T-helper 17 cell (primary cell): ENCODE results near the gene UBE2L3. TPM values are rescaled to one million over a fixed set of nuclear protein-coding genes. Genes with fewer than 3 reads are reported as not detected.
"Not testable (repeated sequence)": the region's sequence is repeated elsewhere in the genome, so short reads cannot be mapped to it uniquely, and the experiment has no call there.

Experiments used
- ATAC-seq: fragments of 150-1000 bp; cut with Tn5 transposase; 2 replicates; pipeline ENCODE4 v1.10.0; 2021; ENCODE audit warnings: mild to moderate bottlenecking, moderate library complexity
- DNase-seq, 3 donors: peaks; one replicate each; pipeline versions ENCODE4 v3.0.0 to v3.0.0-alpha.2; 2020 to 2021
- H3K9me3 ChIP-seq: one replicate; pipeline ENCODE4 v1.7.0; 2013; ENCODE audit warnings: low read length, mild to moderate bottlenecking; ENCODE audit not compliant: control insufficient read depth, poor library complexity, severe bottlenecking
- H3K27ac Mint-ChIP-seq: one replicate; pipeline ENCODE4 v1.8.0; 2022; ENCODE audit warnings: mild to moderate bottlenecking, moderate library complexity, mixed read lengths
- H3K27me3 Mint-ChIP-seq: one replicate; pipeline ENCODE4 v1.8.0; 2022; ENCODE audit warnings: mixed read lengths
- H3K36me3 Mint-ChIP-seq: one replicate; pipeline ENCODE4 v1.8.0; 2022; ENCODE audit warnings: low read depth, mixed read lengths
- H3K4me1 Mint-ChIP-seq: one replicate; pipeline ENCODE4 v1.8.0; 2022; ENCODE audit warnings: mild to moderate bottlenecking, mixed read lengths
- H3K4me3 Mint-ChIP-seq: one replicate; pipeline ENCODE4 v1.8.0; 2022; ENCODE audit warnings: mild to moderate bottlenecking, moderate library complexity, mixed read lengths
- total RNA-seq, 4 donors: library from RNA in 2 of 4; stranded (reverse) in 2 of 4; gene quantifications; one replicate each; pipeline ENCODE4 v1.2.3 and lab custom pipeline; 2022 to 2026

The UBE2L3 gene
- total RNA-seq, 2 donors from 2014 or later: 25.7 to 30.4 TPM

DNA sequence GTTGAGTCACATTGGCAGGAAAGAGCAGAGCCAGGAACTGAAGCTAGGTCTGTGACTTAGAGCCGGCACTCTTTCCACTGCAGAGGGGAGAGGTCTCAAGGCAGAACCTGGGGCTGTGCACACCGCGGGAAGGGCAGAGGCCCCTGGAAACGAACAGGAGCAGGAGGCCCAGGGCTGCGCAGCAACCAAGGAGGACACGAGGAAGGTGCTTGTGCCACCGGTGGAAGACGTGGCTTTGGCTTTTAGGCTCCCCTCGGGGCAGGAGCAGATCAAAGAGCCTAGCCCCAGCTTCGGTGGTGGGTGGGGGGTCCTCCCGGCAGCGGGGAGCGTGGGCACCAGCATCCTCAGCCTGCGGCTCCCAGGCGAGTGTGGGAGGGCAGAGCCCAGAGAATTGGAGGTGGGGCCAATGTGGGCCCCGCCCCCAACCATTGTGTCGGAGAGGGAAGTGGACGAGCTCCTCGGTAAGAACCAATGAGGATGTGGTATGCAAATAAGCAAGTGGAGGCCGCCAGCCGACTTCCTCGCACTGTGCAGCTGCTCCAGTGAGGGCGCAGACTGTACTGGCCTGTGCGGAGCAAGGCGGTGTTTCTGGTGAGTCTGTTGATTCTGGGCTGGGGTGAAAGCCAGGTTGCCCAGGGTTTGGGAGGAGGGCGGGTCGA, 64.9 kb downstream of the UBE2L3 start, which contains the start of gene CCDC116:
CCDC116 (plus strand) TSS at position 524 of the 659 bp plus-strand sequence. CDS start 422 bp downstream, outside the sequence.
- peaks cover 13% of the 10 kb centered on the region for H3K4me1 Mint-ChIP-seq
- no peaks in the 10 kb centered on the region for H3K9me3 ChIP-seq
- peak; percentile 55 for ATAC-seq
- peak; percentile 58 to 79 (median 65) for DNase-seq
- peaks cover 2% of the 10 kb centered on the region for H3K36me3 Mint-ChIP-seq
- H3K4me3 Mint-ChIP-seq: peak within 1 kb of the TSS; percentile 73
- H3K27me3 Mint-ChIP-seq: no peaks in the 10 kb centered on the region
- no peak within 1 kb of the TSS for H3K27ac Mint-ChIP-seq

DNA sequence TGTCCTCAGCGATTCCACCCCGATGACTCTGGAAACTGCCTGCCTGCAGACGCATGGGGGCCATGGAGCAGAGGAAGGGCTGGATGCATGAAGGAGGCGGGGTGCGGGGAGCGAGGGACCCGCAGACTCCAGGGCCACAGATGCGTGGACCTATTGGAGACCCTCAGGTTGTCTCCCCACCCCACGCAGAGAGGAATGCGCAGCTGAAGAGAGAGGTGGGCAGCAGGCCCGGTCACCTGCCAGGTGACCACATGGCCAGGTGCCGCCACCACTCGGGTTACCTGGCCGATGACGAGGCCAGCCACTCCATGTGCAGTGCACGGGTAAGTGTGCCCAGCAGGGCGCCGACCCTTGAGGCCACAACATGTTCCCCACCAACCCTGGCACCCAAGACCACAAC, 65.4 kb downstream of the UBE2L3 start:
- Mint-ChIP-seq H3K27ac (no peak overlapping the region), H3K4me1 (peaks cover 12% of the 10 kb centered on the region), H3K4me3 (no peak overlapping the region), H3K27me3 (no peaks in the 10 kb centered on the region), H3K36me3 (peaks cover 2% of the 10 kb centered on the region)
- DNase-seq (no peak), ATAC-seq (no peak)
- no peaks in the 10 kb centered on the region for H3K9me3 ChIP-seq

GRCh38 chr22:21633481-21633880, 66.0 kb downstream of the UBE2L3 start:
- Mint-ChIP-seq H3K27me3 (no peaks in the 10 kb centered on the region), H3K27ac (no peak overlapping the region), H3K4me1 (peaks cover 7% of the 10 kb centered on the region), H3K36me3 (peaks cover 2% of the 10 kb centered on the region), H3K4me3 (no peak overlapping the region)
- H3K9me3 ChIP-seq: no peaks in the 10 kb centered on the region
- DNase-seq (no peak), ATAC-seq (no peak)

- ATAC-seq (no peak), DNase-seq (no peak)
- Mint-ChIP-seq H3K27ac (no peak overlapping the region), H3K36me3 (peaks cover 2% of the 10 kb centered on the region), H3K4me1 (peaks cover 7% of the 10 kb centered on the region), H3K27me3 (no peaks in the 10 kb centered on the region), H3K4me3 (no peak overlapping the region)
- no peaks in the 10 kb centered on the region for H3K9me3 ChIP-seq
Measured at GRCh38 chr22:21634081-21634480, 66.6 kb downstream of the UBE2L3 start.

GRCh38 chr22:21634844-21635243, 67.3 kb downstream of the UBE2L3 start:
- no peak overlapping the region for H3K4me3 Mint-ChIP-seq
- no peaks in the 10 kb centered on the region for H3K9me3 ChIP-seq
- H3K4me1 Mint-ChIP-seq: peaks cover 5% of the 10 kb centered on the region
- H3K36me3 Mint-ChIP-seq: no peaks in the 10 kb centered on the region
- H3K27ac Mint-ChIP-seq: no peak overlapping the region
- ATAC-seq: no peak
- no peaks in the 10 kb centered on the region for H3K27me3 Mint-ChIP-seq
- no peak for DNase-seq

- no peaks in the 10 kb centered on the region for H3K36me3 Mint-ChIP-seq
- ATAC-seq (no peak), DNase-seq (no peak)
- H3K4me3 Mint-ChIP-seq: no peak overlapping the region
- no peaks in the 10 kb centered on the region for H3K9me3 ChIP-seq
- no peaks in the 10 kb centered on the region for H3K27me3 Mint-ChIP-seq
- H3K27ac Mint-ChIP-seq: no peak overlapping the region
- peaks cover 5% of the 10 kb centered on the region for H3K4me1 Mint-ChIP-seq
Measured at GRCh38 chr22:21635771-21636510, 68.4 kb downstream of the UBE2L3 start.

GRCh38 chr22:21636629-21637218, 69.2 kb downstream of the UBE2L3 start:
- ATAC-seq: no peak
- Mint-ChIP-seq H3K27ac (no peak overlapping the region), H3K4me1 (peaks cover 9% of the 10 kb centered on the region), H3K27me3 (no peaks in the 10 kb centered on the region), H3K36me3 (no peaks in the 10 kb centered on the region), H3K4me3 (no peak overlapping the region)
- DNase-seq: no peak
- no peaks in the 10 kb centered on the region for H3K9me3 ChIP-seq

- not testable (repeated sequence) for H3K4me3 Mint-ChIP-seq, ATAC-seq, H3K27ac Mint-ChIP-seq, H3K9me3 ChIP-seq, DNase-seq, H3K36me3 Mint-ChIP-seq, H3K27me3 Mint-ChIP-seq
- H3K4me1 Mint-ChIP-seq: peaks cover 12% of the 10 kb centered on the region
Measured at GRCh38 chr22:21637450-21637849, 69.9 kb downstream of the UBE2L3 start.

DNA sequence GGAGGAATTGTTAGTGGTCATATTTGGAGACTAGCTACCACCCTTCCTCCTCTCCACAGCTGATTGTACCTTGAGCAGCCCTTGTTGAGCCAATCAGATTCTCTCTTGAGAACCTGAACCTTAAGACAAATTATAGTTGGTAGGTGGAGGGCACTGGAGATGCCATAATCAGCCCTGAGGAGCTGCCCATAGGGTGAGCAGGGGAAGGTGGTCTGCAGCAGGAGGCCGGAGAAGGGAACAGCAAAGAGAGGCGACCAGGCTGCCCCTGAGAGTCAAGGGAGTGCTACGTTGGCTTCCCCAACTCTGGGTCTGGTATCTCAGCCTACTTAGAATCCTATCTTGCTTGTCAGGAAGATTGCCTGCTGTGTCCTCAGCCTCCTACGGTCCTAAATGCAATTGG, 71.8 kb downstream of the UBE2L3 start:
- Mint-ChIP-seq H3K27me3 (no peaks in the 10 kb centered on the region), H3K36me3 (no peaks in the 10 kb centered on the region)
- no peak for DNase-seq

GRCh38 chr22:21640810-21641209, 73.3 kb downstream of the UBE2L3 start:
- H3K36me3 Mint-ChIP-seq: no peaks in the 10 kb centered on the region
- H3K27ac Mint-ChIP-seq: no peak overlapping the region
- H3K9me3 ChIP-seq: no peaks in the 10 kb centered on the region
- no peak for ATAC-seq
- H3K4me1 Mint-ChIP-seq: peaks cover 17% of the 10 kb centered on the region
- DNase-seq: no peak
- peak overlapping the region; percentile 19 for H3K4me3 Mint-ChIP-seq
- no peaks in the 10 kb centered on the region for H3K27me3 Mint-ChIP-seq

More for the DNA sequence above, 71.8 kb downstream of the UBE2L3 start:
- no peak overlapping the region for H3K27ac Mint-ChIP-seq
- H3K4me1 Mint-ChIP-seq: peaks cover 17% of the 10 kb centered on the region
- no peak for ATAC-seq
- no peak overlapping the region for H3K4me3 Mint-ChIP-seq
- no peaks in the 10 kb centered on the region for H3K9me3 ChIP-seq

GRCh38 chr22:21641417-21641788, 73.9 kb downstream of the UBE2L3 start:
- no peaks in the 10 kb centered on the region for H3K27me3 Mint-ChIP-seq
- ATAC-seq: no peak
- H3K4me3 Mint-ChIP-seq: peak overlapping the region; percentile 19
- DNase-seq: no peak
- no peaks in the 10 kb centered on the region for H3K9me3 ChIP-seq
- no peaks in the 10 kb centered on the region for H3K36me3 Mint-ChIP-seq
- H3K27ac Mint-ChIP-seq: peak overlapping the region; percentile 94
- peaks cover 18% of the 10 kb centered on the region for H3K4me1 Mint-ChIP-seq

- DNase-seq (peak; percentile 97 to 98 (median 97)), ATAC-seq (peak; percentile 98)
- H3K27me3 Mint-ChIP-seq: no peaks in the 10 kb centered on the region
- peak within 1 kb of the TSS; percentile 94 for H3K27ac Mint-ChIP-seq
- H3K36me3 Mint-ChIP-seq: peaks cover 2% of the 10 kb centered on the region
- peaks cover 23% of the 10 kb centered on the region for H3K4me1 Mint-ChIP-seq
- H3K9me3 ChIP-seq: no peaks in the 10 kb centered on the region
- peak within 1 kb of the TSS; percentile 89 for H3K4me3 Mint-ChIP-seq
Measured at GRCh38 chr22:21641789-21642583, 74.5 kb downstream of the UBE2L3 start, which contains the start of gene SDF2L1. Gene SDF2L1, plus strand, starts transcription at chr22:21642302. Its CDS starts 35 bp downstream, at chr22:21642337.
